GM19193 (cell line): ENCODE results near the gene TMEM119.
A peak's percentile ranks its signal among the peaks of the same experiment; 100 is the strongest.

Experiments used
- POLR2A ChIP-seq: IDR thresholded peaks from 4 replicates; pipeline ENCODE4 v1.6.1; 2011; ENCODE audit not compliant: insufficient read depth, insufficient read length; ENCODE audit errors: extremely low read depth

TMEM119 gene

DNA sequence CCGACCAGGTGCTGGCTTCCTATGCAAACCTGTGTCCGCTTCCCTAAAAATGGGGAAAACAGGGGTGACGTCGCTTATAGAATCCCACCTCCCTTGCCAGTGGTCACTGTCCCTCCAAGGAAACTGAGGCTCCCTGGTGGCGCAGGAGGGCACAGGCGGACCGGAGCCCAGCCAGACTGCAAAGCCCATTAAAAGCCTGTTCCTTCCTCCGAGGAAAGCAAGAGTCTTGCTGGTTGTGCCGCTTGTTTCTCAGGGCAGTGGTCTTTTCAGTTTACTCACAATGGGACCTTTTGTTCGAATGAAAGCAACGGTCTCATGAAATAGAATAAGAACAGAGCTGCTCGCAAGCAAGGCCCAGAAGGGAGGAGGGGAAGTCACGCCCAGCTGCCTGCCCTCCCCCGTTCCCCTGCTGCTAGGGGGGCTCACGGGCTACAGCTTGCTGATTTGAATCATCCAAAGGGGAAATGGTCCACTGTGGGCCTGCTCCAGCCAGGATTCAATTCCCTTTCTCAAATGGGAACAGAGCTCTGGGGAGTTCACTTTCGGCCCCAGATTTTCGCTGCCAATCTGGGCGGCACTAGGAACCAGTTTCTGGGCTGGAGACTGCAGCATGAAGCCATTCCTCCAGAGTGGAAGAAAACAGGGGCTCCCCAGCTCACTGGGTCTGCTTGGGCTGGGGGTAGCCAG lies 40.4 kb upstream of the TMEM119 start:
- TF ChIP-seq POLR2A, result peak; percentile 43

DNA sequence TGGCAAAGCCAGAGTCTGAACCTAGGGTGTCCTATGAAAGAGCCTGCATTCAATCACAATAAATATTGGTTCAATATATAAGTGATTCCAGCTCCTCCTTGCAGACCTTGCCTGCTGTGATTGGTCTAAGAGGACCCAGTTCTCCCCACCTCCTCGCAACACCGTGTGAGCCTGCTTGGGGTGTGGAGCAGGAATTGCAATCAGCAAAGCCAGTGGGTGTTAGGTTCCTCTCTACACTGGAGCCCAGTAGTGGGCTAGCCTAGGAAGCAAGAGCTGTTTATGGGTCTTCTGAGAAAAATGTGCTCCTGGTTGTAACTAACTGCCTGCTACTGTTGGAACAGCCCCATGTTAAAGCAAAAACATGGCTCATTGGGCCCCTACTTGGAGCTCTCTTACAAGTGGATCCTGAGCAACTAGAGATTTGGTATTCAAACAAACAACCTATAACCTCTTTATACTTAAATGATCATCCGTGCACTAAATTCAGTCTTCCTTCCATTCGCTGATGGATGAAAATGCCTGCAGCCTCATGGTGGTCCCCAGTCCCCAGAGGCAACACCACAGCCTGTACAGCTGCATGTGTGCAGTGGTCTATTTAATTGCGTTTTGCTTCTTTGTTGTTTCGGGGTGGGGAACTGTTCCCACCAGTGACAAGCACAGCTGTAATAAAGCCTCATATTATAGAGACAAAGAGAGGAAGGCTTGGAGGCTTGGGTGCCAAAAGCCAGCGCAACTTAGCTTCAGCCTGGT lies 39.5 kb upstream of the TMEM119 start:
- peak; percentile 64 for TF ChIP-seq POLR2A

DNA sequence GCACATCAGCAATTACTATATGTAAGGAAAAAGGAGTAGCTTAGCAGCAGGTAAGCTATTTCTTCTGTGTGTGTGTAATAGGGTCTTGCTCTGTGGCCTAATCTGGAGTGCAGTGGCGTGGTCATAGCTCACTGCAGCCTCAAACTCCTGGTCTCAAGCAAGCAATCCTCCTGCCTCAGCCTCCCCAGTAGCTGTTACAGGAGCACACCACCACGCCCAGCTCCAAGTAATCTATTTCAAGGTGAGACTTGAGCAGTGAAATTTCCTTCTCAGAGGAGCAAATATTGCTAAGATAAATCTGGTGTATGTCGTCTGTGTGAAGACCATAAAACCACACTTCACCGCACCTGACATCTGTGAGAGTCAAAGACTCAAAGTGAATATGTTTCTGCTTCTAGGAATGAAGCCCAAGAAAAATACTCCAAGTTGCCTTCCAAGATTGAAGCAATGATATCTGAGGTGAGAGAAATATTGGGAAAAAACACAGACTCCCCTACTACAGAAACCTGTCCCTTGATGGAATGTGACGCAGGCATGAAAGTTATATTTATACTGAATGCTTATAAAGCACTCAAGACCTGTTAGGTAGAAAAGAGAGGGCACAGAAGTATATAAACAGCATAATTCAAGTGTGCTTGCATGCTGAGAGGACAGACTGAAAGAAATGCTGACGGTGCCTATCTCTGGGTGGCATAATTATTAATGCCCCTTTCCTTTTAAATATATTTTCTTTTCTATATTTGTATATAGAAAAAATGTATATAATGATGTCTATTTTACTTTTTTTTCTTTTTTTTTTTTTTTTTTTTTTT lies 38.3 kb upstream of the TMEM119 start:
- TF ChIP-seq POLR2A, result peak; percentile 56

DNA sequence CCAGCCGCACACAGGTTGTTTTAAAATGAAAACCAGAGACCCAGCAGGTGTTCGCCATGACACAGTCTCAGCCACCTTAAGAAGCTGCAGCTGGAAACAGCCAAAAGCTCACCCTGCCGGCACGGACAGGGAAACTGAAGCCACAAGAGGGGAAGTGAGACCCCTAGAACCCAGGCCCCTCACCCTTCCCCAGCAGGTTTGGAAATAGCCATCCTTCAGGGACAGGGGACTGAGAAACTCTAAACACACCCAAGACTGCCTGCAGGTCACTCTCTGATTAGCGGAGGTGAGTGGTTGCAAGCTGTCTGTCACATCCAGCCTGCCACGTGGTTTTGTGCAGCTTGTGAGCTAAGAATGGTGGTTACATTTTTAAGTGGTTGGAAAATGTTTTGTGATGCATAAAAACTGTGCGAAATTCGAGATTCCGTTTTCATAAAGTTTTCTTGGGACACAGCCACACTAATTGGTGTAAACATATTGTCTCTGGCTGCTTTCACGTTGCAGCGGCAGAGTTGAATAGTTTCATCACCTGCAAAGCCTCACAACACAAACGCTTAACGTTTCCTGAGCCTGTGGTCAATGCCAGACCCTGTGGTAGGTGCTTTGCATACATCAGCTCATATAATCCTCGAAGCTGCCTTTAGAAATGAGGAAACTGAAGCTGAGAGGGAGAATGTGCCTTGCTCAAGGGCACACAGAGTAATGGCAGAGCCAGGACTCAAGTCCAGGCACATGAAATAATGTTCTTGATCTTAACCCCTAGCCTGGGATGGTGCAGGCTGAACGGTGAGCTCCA lies 37.5 kb upstream of the TMEM119 start:
- peak; percentile 99 for TF ChIP-seq POLR2A

DNA sequence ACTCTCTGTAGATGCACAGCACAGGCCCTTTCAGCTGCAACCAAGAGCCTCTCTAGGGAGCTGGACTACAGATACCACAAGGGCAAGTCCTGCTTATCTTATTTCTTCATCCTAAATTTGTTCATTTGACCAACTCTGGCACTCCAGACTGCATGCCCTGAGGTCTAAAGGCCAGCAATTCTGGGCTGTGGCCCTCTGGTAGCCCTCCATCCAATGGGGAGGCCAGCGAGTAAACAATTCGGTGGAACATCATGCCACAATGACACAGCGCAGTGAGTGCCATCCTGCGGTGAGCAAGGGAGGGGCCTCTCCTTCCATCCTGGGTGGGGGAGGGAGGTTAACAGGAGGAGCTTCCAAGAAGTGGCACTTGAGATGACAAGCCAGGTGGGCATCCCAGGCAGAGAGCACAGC lies 36.5 kb upstream of the TMEM119 start:
- TF ChIP-seq POLR2A, result peak; percentile 28

DNA sequence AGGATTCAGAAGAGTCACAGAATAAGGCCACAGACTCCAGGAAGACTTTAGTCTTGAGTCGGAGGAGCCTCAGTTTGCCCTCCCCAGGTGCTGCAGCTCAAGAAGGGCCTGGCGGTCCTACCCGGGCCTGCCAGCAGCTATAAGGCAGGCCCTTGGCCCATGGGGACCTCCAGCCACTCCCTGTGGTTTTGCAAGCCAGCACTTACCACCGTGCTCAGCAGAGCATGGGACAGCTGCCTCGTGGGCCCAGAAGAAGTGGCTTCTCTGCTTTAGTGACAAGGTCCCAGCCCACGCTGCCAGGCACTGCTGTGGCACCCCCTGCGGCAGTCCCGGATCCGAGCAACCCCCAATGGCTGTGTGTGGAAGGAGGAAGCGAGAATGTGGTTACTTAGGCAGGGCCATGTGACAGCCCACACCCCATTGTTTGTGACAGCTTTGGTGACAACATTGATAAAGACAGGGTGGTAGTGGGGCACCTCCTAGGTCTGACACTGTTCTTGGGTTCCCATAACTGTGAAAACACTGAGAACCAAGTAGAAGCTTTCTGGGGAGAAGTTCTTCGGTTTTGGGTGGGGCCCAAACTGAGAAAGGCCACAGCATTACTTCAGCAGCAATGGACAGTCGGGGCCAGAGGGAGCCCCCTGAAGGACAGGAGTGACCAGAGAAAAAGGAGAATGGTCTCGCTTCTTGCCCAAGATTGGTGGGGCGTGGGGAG lies 35.8 kb upstream of the TMEM119 start, which contains the start of gene SELPLG:
SELPLG (minus strand) TSS at position 361 of the 715 bp plus-strand sequence. CDS start 9,587 bp downstream, outside the sequence.
- peak; percentile 54 for TF ChIP-seq POLR2A

DNA sequence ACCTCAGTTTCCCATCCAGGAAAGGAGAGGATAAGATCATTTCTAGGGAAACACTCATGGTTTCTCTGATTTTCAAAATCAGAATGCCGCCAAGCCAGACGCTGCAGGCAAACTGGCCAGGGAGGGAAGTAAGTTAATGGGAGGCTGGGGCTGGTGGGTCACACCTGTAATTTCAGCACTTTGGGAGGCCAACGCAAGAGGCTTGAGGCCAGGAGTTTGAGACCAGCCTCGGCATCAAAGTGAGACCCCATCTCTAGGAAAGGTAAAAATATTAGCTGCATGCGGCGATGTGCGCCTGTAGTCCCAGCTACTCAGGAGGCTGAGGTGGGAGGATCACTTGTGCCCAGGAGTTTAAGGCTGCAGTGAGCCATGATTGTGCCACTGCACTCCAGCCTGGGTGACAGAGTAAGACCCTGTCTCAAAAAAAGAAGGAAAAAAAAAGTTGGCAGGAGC lies 35.2 kb upstream of the TMEM119 start:
- TF ChIP-seq POLR2A, result no peak

DNA sequence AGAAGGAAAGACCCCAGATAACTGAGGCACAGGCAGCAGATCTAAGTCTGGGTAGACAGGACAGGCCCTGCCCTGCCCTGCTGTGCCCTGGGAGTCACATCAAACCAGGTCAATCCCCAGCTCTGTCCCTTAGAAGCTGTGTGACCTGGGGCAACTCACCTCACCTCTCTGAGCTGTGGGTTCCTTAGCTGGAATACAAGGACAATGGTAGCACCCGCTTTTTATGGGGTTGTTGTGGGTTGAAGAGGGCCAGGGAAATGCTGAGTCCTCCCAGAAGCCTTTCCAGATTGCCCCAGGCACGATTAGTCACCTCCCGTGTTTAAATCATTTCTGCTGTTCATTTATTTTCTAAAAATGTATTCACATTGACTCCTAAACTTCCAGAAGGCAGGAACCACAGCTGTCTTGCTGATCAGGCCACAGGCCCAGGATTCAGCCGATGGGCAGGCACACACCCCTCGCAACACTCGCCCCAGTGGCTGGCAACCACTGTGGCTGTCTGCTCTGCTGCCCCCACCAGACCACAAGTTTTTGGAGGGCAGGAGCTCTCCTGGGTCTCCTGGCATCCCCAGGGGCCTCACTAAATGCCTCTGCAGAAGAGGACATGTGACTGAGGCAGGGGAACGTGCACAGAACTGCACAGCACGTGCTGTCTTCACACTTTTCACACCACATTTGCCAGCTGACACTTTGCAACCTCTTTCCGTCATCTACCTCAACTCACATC lies 32.8 kb upstream of the TMEM119 start:
- no peak for TF ChIP-seq POLR2A

DNA sequence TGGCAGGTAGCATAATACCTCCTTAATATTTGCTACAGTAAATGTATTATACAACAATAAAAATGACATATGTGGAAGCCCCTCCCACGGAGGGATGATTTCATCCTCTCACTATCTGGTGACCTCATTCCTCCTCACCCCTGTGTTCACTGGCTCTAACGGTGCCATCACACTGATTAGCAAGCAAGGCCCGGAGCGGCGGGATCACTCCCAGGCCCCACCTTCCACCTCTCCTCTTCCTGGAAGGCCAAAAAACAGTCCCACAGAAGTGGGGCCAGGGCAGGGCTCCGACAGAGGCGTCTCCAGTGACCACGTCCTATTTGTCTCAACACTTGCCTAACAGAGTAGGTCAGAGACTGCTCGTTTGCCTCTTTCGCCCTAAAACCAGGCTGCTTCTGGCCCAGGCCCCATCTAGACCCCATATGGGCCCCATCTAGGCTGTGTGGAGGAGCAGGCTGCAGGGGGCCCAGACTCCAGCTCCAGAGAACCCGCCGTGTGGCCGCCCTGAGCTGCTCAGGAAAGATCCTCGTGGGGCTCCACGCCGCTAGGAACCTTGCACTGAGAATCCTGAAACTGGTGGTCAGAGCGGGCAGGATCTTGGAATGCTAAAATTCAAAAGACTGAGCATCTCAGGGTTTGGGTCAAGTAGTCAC lies 32.1 kb upstream of the TMEM119 start:
- TF ChIP-seq POLR2A, result no peak

DNA sequence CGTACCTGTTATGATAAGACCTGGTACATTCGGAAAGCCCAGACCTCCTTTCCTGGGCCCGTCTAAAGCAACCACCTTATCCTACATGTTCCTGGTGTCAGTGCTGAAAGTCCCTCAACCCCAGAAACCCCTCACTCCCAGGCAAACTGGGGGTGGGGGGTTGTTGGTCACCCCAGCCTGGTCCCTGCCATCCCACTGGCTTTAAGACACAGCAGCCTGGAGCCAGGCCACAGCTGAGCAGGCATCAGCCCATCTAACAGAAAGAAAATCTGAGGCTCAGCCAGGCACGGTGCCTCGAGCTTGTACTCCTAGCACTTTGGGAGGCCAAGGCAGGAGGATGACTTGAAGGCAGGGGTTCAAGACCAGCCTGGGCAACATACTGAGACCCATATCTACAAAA lies 31.3 kb upstream of the TMEM119 start:
- no peak for TF ChIP-seq POLR2A

DNA sequence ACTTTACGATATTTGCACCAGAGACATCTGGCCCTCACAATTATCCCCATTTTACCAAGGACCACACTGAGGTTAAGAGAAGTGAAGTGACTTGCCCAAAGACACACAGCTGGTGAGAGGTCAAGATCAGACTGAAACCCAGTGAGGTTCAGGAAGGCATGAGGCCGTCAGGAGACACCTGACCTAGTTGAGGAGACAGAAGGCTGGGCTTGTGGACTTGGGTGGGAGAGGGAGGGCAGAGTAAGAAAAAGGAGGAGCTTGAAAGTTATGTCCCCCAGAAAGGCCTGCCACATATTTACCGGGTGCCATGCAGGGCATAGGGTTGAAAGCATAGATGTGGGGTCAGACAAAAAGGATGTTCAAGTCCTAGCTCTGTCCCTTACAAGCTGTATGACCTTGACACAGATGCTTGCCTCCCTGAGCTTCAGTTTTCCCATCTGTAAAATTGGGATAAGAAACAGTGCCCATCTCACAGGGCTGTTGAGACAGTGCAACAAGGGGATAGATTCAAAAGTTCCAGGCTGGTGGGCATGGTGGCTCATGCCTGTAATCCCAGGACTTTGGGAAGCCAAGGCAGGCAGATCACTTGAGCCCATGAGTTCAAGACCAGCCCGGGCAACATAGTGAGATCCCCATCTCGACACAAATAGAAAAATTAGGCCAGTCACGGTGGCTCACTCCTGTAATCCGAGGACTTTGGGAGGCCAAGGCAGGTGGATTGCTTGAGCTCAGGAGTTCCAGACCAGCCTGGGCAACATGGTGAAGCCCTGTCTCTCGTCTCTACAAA lies 29.4 kb upstream of the TMEM119 start:
- no peak for TF ChIP-seq POLR2A

DNA sequence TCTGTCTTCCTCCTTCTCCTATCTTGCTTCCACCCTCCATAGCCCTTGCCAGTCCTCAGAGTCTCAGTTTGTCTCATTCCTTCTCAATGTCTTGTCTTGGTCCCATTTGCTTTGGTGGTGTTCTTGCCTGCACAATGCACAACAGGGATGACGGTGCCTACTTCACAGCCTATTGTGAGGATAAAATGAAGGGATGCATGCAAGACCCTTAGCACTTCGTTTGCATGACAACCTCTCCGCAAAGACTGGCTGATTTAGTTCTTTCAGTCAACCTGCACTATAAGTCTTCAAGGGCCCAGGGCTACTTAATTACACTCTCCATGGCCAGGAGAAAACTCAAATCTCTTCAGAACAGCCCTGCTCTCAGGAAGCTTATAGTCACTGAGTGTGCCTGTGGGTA lies 27.3 kb upstream of the TMEM119 start:
- TF ChIP-seq POLR2A, result no peak
